ENCODE measurements around the gene TBK1.

Gene TBK1

DNA sequence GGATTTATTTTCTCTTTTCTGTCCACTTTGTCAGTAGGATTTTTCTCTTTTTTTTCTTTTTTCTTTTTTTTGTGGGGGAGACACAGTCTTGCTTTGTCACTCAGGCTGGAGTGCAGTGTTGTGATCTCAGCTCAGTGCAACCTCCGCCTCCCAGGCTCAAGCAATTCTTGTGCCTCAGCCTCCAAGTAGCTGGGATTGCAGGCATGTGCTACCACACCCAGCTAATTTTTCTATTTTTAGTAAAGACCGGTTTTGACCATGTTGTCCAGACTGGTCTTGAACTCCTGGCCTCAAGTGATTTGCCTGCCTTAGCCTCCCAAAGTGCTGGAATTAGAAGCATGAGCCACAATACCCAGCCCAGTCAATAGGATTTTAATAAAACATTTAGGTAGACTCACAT lies 21.0 kb upstream of the TBK1 start:
- DNase-seq (ENCODE audit: low spot score): no peak
- in situ Hi-C loops (cut with MboI; ENCODE audit: low pct_unique_long_range_greater_than_20kb, low sequenced_read_pairs, unreplicated experiment): no loop called here
- TF ChIP-seq CTCF (IDR thresholded peaks at IDR 0.05; ENCODE audit: extremely low read depth, insufficient read depth, missing control alignments): no peak

GRCh38 chr12:64431791-64432190 lies 20.1 kb upstream of the TBK1 start:
- no peak for TF ChIP-seq CTCF (IDR thresholded peaks at IDR 0.05; ENCODE audit: extremely low read depth, insufficient read depth, missing control alignments)
- in situ Hi-C loops (cut with MboI; ENCODE audit: low pct_unique_long_range_greater_than_20kb, low sequenced_read_pairs, unreplicated experiment): no loop called here
- no peak for DNase-seq (ENCODE audit: low spot score)

DNA sequence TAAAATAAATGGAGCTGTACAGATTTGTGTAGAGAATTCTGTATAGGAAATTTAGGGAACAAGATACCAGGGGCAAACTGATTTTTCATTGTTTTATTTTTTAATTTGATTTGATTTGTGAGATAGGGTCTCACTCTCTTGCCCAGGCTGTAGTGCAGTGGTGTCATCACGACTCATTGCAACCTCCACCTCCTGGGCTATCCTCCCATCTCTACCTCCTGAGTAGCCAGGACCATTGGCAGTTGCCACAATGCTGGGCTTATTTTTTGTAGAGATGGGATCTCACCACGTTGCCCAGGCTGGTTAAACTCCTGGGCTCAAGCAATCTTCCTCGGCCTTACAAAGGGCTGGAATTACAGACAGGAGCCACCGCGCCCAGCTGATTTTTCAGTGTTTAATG lies 18.0 kb upstream of the TBK1 start:
- DNase-seq (ENCODE audit: low spot score): no peak
- in situ Hi-C loops (cut with MboI; ENCODE audit: low pct_unique_long_range_greater_than_20kb, low sequenced_read_pairs, unreplicated experiment): no loop called here
- TF ChIP-seq CTCF (IDR thresholded peaks at IDR 0.05; ENCODE audit: extremely low read depth, insufficient read depth, missing control alignments): no peak

- no peak for DNase-seq (ENCODE audit: low spot score)
- in situ Hi-C loops (cut with MboI; ENCODE audit: low pct_unique_long_range_greater_than_20kb, low sequenced_read_pairs, unreplicated experiment): no loop called here
- TF ChIP-seq CTCF (IDR thresholded peaks at IDR 0.05; ENCODE audit: extremely low read depth, insufficient read depth, missing control alignments): no peak
Observed at GRCh38 chr12:64440100-64440499, 11.8 kb upstream of the TBK1 start.

GRCh38 chr12:64445490-64445889 lies 6.4 kb upstream of the TBK1 start:
- in situ Hi-C loops (cut with MboI; ENCODE audit: low pct_unique_long_range_greater_than_20kb, low sequenced_read_pairs, unreplicated experiment): no loop called here
- no peak for DNase-seq (ENCODE audit: low spot score)
- TF ChIP-seq CTCF (IDR thresholded peaks at IDR 0.05; ENCODE audit: extremely low read depth, insufficient read depth, missing control alignments): no peak

DNA sequence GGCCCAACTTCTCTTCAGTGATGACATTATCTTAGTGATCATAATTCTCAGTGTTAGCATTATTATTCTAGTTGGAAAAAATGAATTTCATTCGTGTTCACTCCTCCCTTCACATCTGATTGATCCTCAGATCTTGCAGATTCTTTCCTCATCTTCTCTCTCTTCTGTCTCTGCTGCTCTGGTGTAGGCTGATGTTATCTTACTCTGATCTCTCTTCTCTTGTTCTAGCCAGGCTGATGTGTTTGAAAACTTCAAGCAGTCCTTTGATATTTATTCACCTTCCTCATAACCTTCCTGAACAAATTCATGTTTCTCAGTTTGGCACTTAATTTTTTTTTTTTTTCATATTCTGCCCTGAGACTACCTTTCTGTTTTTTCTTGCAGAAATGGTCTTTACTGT lies 5.6 kb upstream of the TBK1 start:
- in situ Hi-C loops (cut with MboI; ENCODE audit: low pct_unique_long_range_greater_than_20kb, low sequenced_read_pairs, unreplicated experiment): no loop called here
- no peak for DNase-seq (ENCODE audit: low spot score)
- TF ChIP-seq CTCF (IDR thresholded peaks at IDR 0.05; ENCODE audit: extremely low read depth, insufficient read depth, missing control alignments): no peak

DNA sequence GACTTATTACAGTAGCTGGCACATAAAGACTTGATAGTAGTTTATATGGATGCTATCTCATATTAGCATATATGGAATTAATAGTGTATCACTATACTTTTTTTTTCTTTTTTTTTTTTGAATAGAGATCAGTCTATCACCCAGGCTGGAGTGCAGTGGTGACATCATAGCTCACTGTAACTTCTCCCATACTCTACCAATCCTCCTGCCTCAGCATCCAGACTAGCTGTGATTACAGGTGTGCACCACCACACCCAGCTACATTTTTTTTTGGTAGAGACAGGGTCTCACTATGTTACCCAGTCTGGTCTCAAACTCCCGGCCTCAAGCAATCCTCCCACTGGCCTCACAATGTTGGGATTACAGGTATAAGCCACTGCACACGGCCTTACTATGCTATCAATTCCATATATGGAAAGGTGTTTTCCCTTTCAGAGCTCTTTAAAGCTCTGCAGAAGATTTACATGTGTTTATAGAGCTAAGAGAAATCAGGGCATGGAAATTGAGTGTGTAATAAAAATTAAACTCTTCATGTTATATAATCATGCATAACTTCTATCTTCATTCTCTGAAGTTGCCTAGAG lies 1.8 kb upstream of the TBK1 start:
- TF ChIP-seq CTCF (IDR thresholded peaks at IDR 0.05; ENCODE audit: extremely low read depth, insufficient read depth, missing control alignments): no peak
- DNase-seq (ENCODE audit: low spot score): no peak
- in situ Hi-C loops (cut with MboI; ENCODE audit: low pct_unique_long_range_greater_than_20kb, low sequenced_read_pairs, unreplicated experiment): no loop called here
